ENCODE measurements around the gene FBP1. TPM values are rescaled to one million over a fixed set of nuclear protein-coding genes. Genes with fewer than 3 reads are reported as not detected.

FBP1 gene
- total and polyA plus RNA-seq, 8 donors: 19.5 to 39.2 (median 24.1) TPM

GRCh38 chr9:94577571-94577970, 61.7 kb downstream of the FBP1 start:
- intact Hi-C loops (cut with DNase I): no loop called here
- no peak overlapping the region for H3K27ac ChIP-seq
- 6 to 20% methylated on average over 2 of the region's 2 CpGs for WGBS, 2 donors
- H3K4me3 ChIP-seq: no peak overlapping the region
- no peak for DNase-seq
- H3K4me1 ChIP-seq: peaks cover 0 to 11% (median 4%) of the 10 kb centered on the region in 3 donors
- FAIRE-seq: no peak
- ATAC-seq: no peak
- no peak for TF ChIP-seq CTCF (IDR thresholded peaks at IDR 0.05)
- no peaks in the 10 kb centered on the region for H3K36me3 ChIP-seq
- no peaks in the 10 kb centered on the region for H3K9me3 ChIP-seq
- no peaks in the 10 kb centered on the region for H3K27me3 ChIP-seq

GRCh38 chr9:94577036-94577435, 62.3 kb downstream of the FBP1 start:
- no peaks in the 10 kb centered on the region for H3K27me3 ChIP-seq
- intact Hi-C loops (cut with DNase I): no loop called here
- WGBS, 2 donors: 42% methylated on average over 1 of the region's 1 CpG
- ATAC-seq: no peak
- no peak overlapping the region for H3K27ac ChIP-seq
- no peak for DNase-seq
- H3K4me1 ChIP-seq: peaks cover 0 to 11% (median 4%) of the 10 kb centered on the region in 3 donors
- no peak for TF ChIP-seq CTCF (IDR thresholded peaks at IDR 0.05)
- H3K9me3 ChIP-seq: no peaks in the 10 kb centered on the region
- no peak overlapping the region for H3K4me3 ChIP-seq
- no peaks in the 10 kb centered on the region for H3K36me3 ChIP-seq
- FAIRE-seq: no peak

GRCh38 chr9:94576131-94576530, 63.2 kb downstream of the FBP1 start:
- Histone ChIP-seq H3K4me3 (no peak overlapping the region), H3K4me1 (peaks cover 0 to 11% (median 4%) of the 10 kb centered on the region in 3 donors), H3K36me3 (no peaks in the 10 kb centered on the region), H3K27ac (no peak overlapping the region), H3K27me3 (no peaks in the 10 kb centered on the region), H3K9me3 (no peaks in the 10 kb centered on the region)
- no peak for DNase-seq
- no peak for TF ChIP-seq CTCF (IDR thresholded peaks at IDR 0.05)
- no peak for FAIRE-seq
- ATAC-seq: no peak
- 88 to 90% methylated on average over 2 of the region's 2 CpGs for WGBS, 2 donors
- intact Hi-C loops (cut with DNase I): no loop called here

DNA sequence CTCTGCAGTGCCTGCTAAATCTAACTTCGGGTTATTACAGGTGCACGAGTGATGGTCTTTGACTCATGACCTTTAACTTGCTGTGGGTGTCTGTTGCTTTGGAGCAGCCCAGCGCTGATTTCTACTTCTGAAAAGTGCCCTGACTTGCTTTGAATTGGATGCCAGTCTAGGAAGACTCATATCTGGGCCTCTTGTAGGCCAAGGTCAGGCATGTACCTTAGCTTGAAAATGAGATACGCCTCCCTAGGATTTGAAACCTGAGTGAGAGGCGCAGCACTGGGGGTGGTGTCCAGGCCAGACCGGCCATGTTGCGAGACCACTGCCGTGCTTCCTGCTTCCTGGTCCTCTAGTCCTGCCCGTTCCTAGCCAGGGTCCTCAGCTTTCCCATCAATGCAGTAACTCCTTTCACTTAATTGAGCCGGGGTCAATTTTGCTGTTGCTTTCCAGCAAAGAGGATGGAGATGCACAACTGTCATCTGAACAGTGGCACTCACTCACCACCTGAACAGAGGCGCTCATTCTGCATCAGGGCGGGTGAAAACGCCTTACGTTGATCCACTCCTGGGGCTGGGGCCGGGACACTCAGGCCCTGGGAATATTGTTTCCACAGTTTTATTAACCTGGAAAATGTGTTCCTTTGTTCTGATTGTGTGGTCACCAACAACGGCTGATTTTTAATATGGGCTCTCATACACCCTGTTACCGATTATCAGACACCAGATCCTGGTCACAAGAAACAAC, 70.2 kb downstream of the FBP1 start:
- DNase-seq: no peak
- Histone ChIP-seq H3K9me3 (no peaks in the 10 kb centered on the region), H3K36me3 (no peaks in the 10 kb centered on the region), H3K27me3 (no peaks in the 10 kb centered on the region), H3K4me1 (no peaks in the 10 kb centered on the region), H3K27ac (no peak overlapping the region), H3K4me3 (no peak overlapping the region)
- whole genome bisulfite sequencing, 2 donors: 86 to 90% methylated on average over 17 of the region's 17 CpGs
- no peak for ATAC-seq
- no peak for FAIRE-seq
- intact Hi-C loops (cut with DNase I): no loop called here
- TF ChIP-seq CTCF (IDR thresholded peaks at IDR 0.05): no peak

GRCh38 chr9:94568250-94568889, 70.9 kb downstream of the FBP1 start:
- FAIRE-seq: no peak
- 78 to 88% methylated on average over 3 of the region's 3 CpGs for WGBS, 2 donors
- H3K27ac ChIP-seq: no peak overlapping the region
- TF ChIP-seq CTCF (IDR thresholded peaks at IDR 0.05): no peak
- no peaks in the 10 kb centered on the region for H3K36me3 ChIP-seq
- intact Hi-C loops (cut with DNase I): no loop called here
- H3K9me3 ChIP-seq: no peaks in the 10 kb centered on the region
- no peaks in the 10 kb centered on the region for H3K27me3 ChIP-seq
- DNase-seq: no peak
- no peak overlapping the region for H3K4me3 ChIP-seq
- no peak for ATAC-seq
- no peaks in the 10 kb centered on the region for H3K4me1 ChIP-seq

Measured in pancreas (tissue), 10 donors.